Ishikawa (cell line): ENCODE measurements around the gene ARHGAP26.

Experiments
- CEBPB ChIP-seq: IDR thresholded peaks from 2 replicates; pipeline ENCODE4 v1.6.1; 2012
- CREB1 ChIP-seq: IDR thresholded peaks from 2 replicates; pipeline ENCODE4 v1.6.1; 2012; ENCODE audit warnings: low read depth
- EGR1 ChIP-seq: IDR thresholded peaks from 2 replicates; pipeline ENCODE4 v1.6.1; 2012
- EP300 ChIP-seq: IDR thresholded peaks from 2 replicates; pipeline ENCODE4 v1.6.1; 2012; ENCODE audit warnings: borderline replicate concordance
- FOXM1 ChIP-seq: IDR thresholded peaks from 2 replicates; pipeline ENCODE4 v1.6.1; 2012; ENCODE audit warnings: low read depth, borderline replicate concordance
- NFIC ChIP-seq: IDR thresholded peaks from 2 replicates; pipeline ENCODE4 v1.6.1; 2012
- RAD21 ChIP-seq: IDR thresholded peaks from 2 replicates; pipeline ENCODE4 v1.6.1; 2012; ENCODE audit warnings: low read depth
- TAF1 ChIP-seq: IDR thresholded peaks from 2 replicates; pipeline ENCODE4 v1.6.1; 2012; ENCODE audit warnings: low read depth, mild to moderate bottlenecking
- TCF12 ChIP-seq: IDR thresholded peaks from 2 replicates; pipeline ENCODE4 v1.6.1; 2012; ENCODE audit warnings: low read depth
- TEAD4 ChIP-seq: IDR thresholded peaks from 2 replicates; pipeline ENCODE4 v1.6.1; 2012
- YY1 ChIP-seq: IDR thresholded peaks from 2 replicates; pipeline ENCODE4 v1.6.1; 2012; ENCODE audit warnings: low read depth
- ZBTB7A ChIP-seq: IDR thresholded peaks from 2 replicates; pipeline ENCODE4 v1.6.1; 2012; ENCODE audit warnings: low read depth
- TF ChIP-seq, protein P1 (sequence below): IDR thresholded peaks from 2 replicates; pipeline ENCODE4 v1.6.1; 2012
- TF ChIP-seq, protein P2 (sequence below): IDR thresholded peaks from 2 replicates; pipeline ENCODE4 v1.6.1; 2012; ENCODE audit warnings: low read depth, mild to moderate bottlenecking
- TF ChIP-seq, protein P3 (sequence below): IDR thresholded peaks from 2 replicates; pipeline ENCODE4 v1.6.1; 2012

ARHGAP26 gene

DNA sequence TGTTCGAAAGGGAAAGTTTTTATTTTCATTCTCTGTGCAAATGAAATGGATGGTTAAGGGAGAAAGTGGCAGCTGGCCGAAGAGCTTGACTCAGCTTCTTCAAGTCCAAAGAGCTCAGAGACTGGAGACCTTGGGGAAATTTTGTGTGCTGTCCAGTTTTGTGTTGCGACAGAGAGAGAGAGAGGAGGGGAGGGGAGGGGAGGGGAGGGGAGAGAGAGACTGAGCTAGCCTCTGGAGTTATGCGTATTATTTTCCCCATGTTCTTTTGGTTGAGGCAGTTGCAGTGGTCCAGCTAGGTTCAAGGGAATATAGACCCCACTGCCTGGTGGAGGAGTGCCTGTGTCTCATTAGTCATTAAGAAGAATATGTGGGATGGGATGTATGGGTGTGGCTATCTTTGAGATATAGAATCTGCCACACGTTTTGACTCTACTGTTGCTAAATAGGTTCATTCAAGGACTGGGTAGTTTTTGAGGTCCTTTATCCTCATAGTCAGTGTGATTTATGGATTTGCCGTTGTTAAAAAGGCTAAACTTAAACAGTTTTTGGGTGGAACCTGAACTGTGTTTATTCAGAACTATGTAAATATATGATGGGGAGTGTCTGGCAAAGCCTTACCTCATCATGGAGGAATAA, 69.7 kb downstream of the ARHGAP26 start:
- no peak for TF ChIP-seq EP300
- TF ChIP-seq TAF1, result no peak
- TF ChIP-seq TEAD4, result no peak
- no peak for TF ChIP-seq FOXM1
- TF ChIP-seq, protein P1, sequence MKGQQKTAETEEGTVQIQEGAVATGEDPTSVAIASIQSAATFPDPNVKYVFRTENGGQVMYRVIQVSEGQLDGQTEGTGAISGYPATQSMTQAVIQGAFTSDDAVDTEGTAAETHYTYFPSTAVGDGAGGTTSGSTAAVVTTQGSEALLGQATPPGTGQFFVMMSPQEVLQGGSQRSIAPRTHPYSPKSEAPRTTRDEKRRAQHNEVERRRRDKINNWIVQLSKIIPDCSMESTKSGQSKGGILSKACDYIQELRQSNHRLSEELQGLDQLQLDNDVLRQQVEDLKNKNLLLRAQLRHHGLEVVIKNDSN, result no peak
- TF ChIP-seq TCF12, result no peak
- no peak for TF ChIP-seq CREB1
- TF ChIP-seq, protein P2, sequence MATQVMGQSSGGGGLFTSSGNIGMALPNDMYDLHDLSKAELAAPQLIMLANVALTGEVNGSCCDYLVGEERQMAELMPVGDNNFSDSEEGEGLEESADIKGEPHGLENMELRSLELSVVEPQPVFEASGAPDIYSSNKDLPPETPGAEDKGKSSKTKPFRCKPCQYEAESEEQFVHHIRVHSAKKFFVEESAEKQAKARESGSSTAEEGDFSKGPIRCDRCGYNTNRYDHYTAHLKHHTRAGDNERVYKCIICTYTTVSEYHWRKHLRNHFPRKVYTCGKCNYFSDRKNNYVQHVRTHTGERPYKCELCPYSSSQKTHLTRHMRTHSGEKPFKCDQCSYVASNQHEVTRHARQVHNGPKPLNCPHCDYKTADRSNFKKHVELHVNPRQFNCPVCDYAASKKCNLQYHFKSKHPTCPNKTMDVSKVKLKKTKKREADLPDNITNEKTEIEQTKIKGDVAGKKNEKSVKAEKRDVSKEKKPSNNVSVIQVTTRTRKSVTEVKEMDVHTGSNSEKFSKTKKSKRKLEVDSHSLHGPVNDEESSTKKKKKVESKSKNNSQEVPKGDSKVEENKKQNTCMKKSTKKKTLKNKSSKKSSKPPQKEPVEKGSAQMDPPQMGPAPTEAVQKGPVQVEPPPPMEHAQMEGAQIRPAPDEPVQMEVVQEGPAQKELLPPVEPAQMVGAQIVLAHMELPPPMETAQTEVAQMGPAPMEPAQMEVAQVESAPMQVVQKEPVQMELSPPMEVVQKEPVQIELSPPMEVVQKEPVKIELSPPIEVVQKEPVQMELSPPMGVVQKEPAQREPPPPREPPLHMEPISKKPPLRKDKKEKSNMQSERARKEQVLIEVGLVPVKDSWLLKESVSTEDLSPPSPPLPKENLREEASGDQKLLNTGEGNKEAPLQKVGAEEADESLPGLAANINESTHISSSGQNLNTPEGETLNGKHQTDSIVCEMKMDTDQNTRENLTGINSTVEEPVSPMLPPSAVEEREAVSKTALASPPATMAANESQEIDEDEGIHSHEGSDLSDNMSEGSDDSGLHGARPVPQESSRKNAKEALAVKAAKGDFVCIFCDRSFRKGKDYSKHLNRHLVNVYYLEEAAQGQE, result no peak
- TF ChIP-seq, protein P3, sequence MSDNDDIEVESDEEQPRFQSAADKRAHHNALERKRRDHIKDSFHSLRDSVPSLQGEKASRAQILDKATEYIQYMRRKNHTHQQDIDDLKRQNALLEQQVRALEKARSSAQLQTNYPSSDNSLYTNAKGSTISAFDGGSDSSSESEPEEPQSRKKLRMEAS, result no peak
- no peak for TF ChIP-seq RAD21
- no peak for TF ChIP-seq YY1
- no peak for TF ChIP-seq EGR1
- no peak for TF ChIP-seq CEBPB
- TF ChIP-seq NFIC, result no peak
- no peak for TF ChIP-seq ZBTB7A

DNA sequence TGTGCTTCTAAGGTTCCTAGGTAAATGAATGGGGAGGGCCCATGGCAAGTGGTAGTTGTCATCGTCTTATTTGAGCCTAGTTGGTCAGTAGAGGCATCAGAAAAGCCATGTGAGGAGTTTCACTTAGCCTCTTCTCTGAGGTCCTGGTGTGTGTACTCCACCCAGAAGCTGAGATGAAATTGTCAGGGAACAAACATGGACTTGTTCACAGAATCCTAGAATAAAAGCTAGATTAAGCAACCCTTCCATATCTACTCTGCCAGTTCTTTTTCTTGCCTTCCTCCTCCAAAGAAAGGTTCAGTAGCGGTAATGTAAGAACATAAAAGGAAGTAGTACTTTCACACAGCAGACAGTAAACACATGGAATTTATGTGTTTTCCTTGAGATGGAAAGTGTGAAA, 70.4 kb downstream of the ARHGAP26 start:
- TF ChIP-seq TCF12 (no peak), ZBTB7A (no peak), CREB1 (no peak), TAF1 (no peak), EP300 (no peak), YY1 (no peak)
- TF ChIP-seq, protein P3, result no peak

DNA sequence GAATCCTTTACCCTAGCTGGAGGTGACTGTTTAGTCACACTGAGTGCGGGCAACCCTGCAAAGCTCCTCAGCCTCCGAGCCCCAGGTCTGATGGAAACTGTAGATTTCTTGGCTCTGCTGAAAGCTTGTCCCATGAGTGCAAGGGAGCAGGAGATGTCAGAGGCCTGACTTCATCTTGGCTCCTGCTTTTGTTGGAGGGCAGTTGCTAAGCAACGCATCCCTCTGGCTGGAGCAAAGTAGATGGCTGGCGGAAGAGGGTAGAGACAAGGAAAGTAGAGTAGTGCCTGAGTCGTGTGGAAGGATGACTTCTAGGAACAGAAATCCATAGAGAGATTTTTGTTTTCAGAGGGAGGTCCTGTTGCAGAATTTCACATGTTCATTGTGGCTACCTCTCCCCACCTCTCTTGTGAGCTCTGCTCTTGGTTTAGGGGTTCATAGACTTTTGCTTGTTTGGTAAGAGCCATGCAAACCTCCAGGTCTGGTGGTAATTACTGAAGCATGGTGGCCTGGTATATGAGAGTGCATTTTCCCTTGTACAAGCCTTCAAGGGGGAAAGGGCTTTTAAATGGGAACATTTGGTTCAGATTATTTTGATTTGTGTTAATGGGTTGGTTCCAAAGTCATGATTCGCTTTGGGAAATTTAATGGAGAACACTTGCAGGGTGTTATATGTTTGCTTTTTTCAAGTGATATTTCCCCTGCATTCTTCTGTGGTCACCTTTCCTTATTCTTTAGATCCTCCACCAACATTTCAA, 71.5 kb downstream of the ARHGAP26 start:
- TF ChIP-seq TEAD4 (no peak), YY1 (no peak), FOXM1 (no peak), TCF12 (no peak), ZBTB7A (no peak), RAD21 (no peak), CREB1 (no peak), TAF1 (no peak), NFIC (no peak)
- TF ChIP-seq, protein P3, result no peak
- TF ChIP-seq, protein P1, result no peak

DNA sequence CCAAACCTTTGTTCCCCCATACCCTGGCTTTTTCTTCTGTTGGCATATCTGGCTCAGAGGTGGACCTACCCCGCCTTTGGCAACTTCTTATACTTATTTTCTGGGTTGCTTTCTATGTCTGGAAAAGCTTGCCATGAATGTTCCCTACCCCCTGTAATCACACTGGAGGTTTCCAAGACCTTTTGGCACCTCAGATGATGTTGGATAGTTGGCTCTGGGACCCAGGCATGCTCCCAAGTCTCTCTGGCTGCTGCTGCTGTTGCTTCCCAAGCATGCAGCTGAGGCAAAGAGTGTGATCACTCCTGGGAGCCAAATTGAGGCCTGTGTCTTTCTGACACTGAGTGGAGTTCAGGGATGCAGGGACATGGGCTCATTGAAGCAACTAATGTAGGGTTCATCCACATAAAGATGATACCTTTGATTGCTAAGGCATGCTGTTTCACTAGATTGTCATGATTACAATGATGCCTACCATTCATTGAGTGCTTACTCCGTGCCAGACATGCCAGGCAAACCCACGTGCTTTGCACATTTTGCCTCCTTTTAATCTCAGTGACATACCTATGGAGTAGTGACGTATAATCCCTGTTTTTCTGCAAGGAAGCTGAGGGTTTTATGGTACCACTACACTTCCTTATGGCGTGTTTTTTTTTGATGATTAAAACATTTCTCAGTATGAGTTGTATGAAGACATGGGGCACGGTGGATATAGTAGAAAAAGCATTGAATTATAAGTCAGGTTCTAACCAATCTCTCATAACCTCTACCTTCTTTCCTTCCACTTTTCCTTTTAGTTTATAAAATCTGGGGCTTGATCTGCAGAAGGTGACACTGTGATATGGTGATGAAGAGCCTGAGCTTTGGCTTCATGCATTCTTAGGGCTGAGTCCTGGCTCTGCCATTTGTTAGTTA, 73.1 kb downstream of the ARHGAP26 start:
- TF ChIP-seq EGR1 (no peak), CEBPB (no peak), TEAD4 (no peak)

DNA sequence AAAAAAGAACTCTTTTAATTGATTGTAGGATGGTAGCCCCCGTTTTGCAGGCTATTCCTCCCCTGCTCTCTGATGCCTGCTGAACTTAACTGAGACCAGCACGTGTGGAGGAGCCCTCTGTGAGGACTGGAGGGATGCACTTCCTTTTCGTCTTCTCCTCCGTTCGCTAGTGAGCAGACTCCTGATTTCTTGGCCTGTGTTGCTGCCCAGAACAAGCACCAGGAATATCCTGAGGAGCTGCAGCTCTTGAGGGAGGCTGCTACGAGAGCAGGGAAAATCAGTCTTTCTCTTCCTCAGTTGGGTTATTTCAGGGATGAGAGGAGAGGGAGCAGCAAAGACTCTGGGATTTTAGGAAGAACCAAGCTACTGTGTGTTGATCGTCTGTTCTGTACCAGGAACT, 74.7 kb downstream of the ARHGAP26 start:
- no peak for TF ChIP-seq EGR1
- no peak for TF ChIP-seq TCF12
- no peak for TF ChIP-seq CREB1
- no peak for TF ChIP-seq FOXM1
- TF ChIP-seq NFIC, result no peak
- TF ChIP-seq CEBPB, result no peak

DNA sequence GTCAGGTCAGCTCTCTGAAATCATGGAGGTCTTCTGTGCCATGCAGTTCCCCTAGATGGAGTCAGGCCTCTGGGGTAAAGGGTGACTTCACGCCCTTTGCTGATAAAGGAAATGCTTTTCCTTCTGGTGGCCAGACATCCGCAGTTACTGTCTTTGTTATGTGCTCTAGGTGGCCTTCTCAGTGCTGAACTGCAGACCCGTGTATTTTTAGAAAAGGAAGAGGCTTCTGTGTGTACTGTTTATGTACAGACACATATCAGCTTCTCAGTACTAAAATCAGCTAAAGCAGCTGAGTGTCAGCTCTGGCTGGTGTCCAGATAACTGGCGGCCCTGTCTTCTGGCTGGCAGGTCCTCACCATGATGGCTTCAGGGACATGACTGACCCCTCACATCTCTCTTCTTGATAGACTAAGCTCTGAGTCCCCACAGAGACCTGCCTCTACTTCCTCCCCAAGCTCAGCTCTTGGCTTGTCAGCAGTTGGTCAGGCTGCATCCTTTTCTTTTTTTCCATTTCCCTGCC, 75.3 kb downstream of the ARHGAP26 start:
- TF ChIP-seq FOXM1 (no peak), TAF1 (no peak), TEAD4 (no peak), EGR1 (no peak), EP300 (no peak), CREB1 (no peak), NFIC (no peak), TCF12 (no peak), RAD21 (no peak), ZBTB7A (no peak)
- TF ChIP-seq, protein P3, result no peak
- TF ChIP-seq, protein P2, result no peak
